C4-2B (cell line): ENCODE data around the gene MYL12B.

Source experiments
- ZFX ChIP-seq: fragments of 450-650 bp; IDR thresholded peaks from 2 replicates; pipeline ENCODE4 v1.6.1; 2017
- TF ChIP-seq, protein P1 (sequence below): fragments of 450-650 bp; conservative IDR thresholded peaks from 2 replicates; pipeline ENCODE4 v1.5.1; 2017; ENCODE audit warnings: mild to moderate bottlenecking

DNA sequence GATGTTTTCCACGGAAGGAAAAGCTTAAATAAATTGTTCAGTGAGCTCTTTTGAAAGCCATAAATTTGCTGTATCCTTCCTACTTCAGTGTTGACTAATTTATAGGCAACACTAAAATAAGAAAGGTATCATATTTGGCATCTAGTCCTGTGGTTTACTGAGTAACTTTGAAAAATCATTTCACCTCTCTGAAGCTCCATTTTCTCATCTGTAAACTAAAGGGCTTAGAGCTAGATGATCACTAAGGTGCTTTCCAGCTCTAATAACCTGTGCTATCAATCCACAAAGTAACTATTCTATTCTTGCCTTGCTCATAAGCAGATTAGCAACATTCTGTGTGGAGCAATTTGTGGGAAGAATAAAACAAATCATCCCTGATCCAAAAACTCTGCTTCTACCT is 38.6 kb upstream of the MYL12B start:
- TF ChIP-seq, protein P1, sequence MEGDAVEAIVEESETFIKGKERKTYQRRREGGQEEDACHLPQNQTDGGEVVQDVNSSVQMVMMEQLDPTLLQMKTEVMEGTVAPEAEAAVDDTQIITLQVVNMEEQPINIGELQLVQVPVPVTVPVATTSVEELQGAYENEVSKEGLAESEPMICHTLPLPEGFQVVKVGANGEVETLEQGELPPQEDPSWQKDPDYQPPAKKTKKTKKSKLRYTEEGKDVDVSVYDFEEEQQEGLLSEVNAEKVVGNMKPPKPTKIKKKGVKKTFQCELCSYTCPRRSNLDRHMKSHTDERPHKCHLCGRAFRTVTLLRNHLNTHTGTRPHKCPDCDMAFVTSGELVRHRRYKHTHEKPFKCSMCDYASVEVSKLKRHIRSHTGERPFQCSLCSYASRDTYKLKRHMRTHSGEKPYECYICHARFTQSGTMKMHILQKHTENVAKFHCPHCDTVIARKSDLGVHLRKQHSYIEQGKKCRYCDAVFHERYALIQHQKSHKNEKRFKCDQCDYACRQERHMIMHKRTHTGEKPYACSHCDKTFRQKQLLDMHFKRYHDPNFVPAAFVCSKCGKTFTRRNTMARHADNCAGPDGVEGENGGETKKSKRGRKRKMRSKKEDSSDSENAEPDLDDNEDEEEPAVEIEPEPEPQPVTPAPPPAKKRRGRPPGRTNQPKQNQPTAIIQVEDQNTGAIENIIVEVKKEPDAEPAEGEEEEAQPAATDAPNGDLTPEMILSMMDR: no peak
- no peak for TF ChIP-seq ZFX
